G401 (cell line): Measurements from ENCODE around the gene SND1. TPM values are rescaled to one million over a fixed set of nuclear protein-coding genes. Genes with fewer than 3 reads are reported as not detected.
A peak's percentile ranks its signal among the peaks of the same experiment; 100 is the strongest.
"Not testable (repeated sequence)": the region's sequence is repeated elsewhere in the genome, so short reads cannot be mapped to it uniquely, and the experiment has no call there.

ENCODE experiments used
- DNase-seq: peaks from one replicate; pipeline ENCODE4 v3.0.0-alpha.2; 2015; ENCODE audit warnings: low spot score
- in situ Hi-C: cut with HindIII; loops from 2 replicates; pipeline ENCODE4 v1.10.0; 2016; ENCODE audit warnings: low sequenced_read_pairs, mixed read lengths
- total RNA-seq: library from RNA; depleted of rRNA; stranded (reverse); fragments of >200 nt; shearing (Covaris generic); gene quantifications from 2 replicates; pipeline ENCODE4 v1.2.3, GENCODE V29; 2014

SND1 gene
- total RNA-seq, 1 experiment from 2014 or later: 98.0 TPM

DNA sequence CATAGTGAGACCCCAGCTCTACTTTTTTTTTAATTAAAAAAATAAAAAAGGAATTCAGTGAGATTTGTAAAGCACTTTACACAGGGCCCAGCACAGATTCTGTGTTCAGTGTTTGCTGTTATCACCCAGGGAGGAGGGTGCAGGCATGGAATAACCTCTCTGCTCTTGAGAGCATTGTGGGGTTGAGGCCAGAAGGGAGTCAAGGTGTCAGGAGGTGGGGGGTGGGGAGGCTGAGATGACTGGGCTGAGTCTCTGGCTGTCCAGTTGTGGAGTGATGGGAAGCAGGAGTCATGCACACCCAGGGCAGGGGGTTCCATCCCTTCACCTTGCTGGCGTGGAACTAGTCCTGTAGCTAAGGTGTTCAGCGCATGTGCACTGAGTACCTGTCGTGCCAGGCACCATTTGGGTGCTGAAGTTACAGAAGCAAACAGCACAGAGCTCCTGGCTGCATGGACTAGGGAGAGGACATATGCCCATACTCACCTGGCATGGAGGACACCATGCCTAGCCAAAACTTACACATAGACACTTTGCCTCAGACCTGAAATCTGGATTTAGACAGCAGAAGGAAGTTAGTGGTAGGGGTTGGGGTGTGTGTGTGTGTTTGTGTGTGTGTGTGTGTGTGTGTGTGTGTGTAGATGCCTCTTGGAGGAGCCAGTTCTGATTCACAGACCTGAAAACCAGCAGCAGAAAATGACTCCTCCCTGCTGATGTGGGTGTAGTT is 448.4 kb downstream of the SND1 start:
- in situ Hi-C loops: no loop called here
- no peak for DNase-seq

DNA sequence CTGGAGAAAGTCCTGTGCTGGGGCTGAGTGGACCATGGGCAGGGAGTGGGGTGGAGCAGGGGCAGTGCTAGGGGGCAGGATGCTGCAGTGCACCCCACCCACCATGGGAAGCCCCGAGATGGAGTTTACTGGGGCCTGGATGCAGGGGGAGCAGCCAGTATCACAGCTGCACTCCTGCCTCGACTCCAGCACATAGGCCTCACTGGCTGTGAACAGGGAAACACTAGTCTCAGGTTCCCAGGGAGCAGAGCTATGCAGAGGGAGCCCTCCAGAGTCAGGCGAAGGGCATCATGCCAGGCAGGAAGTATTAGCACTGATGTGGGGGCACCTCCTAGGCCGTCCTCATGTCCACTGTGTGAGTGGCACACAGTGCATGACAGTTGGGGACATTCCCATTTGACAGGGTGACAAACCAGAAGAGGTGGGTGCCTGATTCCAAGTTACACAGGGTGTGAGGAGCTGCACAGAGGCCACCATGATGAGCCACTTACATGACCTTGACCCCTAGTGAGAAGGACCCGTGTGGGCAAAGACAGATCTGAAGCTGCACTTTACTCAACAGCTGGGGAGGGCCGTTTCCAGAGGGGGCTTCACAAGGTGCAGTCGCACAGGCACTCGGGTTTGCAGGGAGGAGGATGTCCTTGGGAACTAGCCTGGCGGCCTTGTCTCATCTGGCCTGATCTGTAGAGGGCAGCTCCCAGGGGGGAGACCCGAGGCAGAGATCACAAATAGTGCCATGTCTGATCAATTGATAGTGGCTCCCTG is 449.1 kb downstream of the SND1 start:
- DNase-seq: no peak
- in situ Hi-C loops: no loop called here

DNA sequence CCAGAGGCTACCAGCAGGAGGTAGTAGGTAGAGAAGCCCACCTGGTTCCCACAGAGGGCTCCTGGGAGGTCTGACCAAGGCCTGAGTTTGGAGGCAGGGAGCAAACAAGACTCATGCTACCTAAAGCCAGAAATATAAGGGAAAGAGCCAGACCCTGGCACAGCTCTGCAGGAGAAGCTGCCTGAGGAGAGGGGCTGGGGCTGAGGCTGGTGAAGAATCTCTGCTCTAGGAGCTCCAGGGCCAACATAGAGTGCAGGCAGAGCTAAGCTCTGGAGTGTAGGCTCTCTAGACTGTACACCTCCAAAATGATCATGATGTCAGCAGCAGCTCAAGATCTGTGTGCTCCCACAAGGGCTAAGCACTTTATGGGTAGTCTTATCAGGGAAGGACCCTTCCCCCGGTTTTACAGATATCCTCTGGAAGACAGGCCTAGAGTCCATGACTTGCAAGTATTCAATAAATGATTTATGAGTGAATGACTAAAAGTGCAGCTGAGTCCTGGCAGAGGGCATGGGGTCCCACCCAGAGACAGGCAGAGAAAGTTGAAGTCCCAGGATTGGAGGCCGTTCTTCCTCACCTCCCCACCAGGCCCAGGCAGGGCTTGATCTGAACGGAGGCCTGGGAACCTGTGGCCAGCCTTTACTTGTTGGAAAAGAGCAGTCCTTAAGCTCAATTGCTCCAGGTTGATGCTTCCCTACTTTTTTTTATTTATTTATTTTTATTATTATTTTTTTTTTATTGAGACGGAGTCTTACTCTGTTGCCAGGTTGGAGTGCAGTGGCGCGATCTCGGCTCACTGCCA is 450.7 kb downstream of the SND1 start:
- no peak for DNase-seq
- in situ Hi-C loops: no loop called here

DNA sequence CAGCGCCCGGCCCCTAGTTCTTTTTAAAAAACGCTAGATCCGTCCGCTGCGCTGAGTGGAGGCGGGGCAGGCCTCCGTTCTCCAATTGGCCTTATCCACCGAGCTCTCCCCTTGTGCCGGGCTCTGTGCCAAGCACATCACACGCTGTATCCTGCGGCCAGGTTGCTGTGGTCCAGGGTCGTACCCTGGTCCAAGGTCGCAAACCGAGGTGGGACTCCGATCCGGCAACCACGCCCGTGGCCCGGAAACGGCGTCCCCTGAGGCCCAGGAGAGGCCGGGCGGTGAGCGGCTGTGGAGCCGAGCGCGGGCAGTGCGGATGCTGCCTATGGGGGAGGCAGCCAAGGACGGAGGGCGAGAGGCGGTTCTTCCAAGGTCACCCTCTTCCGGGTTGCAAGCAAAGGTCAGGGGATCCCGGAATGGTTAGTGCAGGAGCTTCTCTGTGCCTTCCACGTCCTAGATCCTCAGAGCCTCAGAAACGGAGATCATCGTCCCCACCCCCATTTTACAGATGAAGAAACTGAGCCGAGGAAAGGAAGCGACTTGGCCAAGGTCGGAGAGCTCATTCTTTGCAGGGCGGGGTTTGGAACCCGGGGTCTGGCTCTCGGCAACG is 451.6 kb downstream of the SND1 start:
- in situ Hi-C loops: no loop called here
- DNase-seq: peak; percentile 76

DNA sequence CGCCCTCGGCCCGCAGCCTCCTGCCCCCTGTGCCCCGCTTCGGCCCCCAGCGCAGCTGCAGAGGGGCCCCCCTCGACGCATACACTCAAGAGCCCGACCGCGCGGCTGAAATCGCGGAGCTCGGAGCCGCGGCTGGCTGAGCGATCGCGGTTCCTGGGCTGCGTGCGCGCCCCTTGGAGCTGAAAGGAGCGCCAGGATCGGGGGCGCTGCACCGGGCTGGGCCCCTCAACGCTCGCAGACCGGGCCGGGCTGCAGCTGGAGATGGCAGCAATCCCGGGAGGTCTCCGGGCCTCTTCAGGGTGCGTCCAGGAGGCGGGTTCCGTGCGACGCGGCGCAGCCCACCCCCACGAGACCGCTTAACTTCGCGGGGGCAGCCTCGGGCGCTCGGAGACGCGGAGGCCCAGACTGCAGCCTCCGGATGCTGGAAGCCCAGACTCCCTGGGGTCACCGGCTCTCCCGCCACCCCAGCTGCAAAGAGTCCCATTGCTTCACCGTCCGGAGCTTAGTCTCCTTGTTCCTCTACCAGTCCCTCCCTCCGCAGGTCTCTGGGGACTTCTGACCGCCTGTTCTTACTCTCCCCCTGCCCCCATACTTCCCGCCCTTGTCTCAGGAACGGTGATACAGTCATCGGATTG is 452.2 kb downstream of the SND1 start:
- peak; percentile 37 for DNase-seq
- in situ Hi-C loops: no loop called here

DNA sequence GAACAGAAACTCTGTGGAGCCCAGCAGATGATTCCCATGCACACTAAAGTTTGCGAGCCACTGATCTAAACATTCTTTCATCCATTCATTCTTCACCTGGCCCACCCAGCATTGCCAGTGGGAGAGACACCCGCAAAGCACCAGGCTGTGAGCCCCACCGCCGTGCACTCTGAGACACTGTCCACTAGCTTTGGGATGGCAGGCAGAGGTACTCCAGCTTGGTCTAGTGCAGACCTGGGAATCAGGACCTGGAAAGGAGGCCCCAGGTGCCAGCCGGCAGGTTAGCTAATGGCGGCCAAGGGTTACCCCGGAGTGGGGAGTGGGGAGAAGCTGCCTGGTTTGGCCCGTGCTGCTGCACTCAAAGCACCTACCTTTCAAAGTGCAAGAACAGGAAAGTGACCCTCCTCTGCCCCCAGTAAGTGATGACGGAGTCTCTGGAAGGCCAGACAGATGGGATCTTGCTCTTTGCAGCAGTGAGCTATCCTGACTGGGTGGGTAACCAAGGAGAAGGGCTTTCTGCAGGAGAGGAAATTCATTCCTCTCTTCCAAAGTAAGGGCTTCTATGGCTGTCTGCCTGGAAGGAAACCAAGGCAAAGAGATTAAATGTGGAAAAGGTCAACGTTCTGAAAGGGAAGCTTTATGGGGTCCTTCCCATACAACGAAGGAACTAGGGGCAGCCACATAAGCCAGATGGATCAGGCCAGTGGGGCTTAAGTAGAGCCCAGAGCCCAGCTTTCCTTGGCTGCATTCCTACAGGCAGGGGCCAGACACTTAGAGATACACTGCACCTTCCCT is 453.4 kb downstream of the SND1 start:
- in situ Hi-C loops: no loop called here
- peak; percentile 26 for DNase-seq

DNA sequence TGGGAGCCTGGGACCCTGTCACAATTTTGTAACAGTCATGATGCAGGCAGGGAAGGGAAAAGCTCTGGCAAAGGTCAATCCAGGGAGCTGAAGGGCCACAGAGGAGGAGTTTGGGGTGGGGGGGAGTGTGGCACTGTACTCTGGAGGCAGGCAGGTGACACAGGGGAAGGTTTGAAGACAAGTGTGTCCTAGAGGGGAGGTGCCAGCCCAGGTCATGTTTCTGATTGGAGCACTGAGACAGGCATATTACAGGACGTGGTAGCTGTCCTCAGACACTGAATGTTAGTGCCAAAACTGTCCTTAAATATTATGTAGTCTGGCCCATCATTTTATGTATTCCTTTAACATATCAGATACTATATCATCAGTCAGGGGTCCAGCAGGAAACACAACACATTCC is 454.8 kb downstream of the SND1 start:
- no peak for DNase-seq
- in situ Hi-C loops: no loop called here

DNA sequence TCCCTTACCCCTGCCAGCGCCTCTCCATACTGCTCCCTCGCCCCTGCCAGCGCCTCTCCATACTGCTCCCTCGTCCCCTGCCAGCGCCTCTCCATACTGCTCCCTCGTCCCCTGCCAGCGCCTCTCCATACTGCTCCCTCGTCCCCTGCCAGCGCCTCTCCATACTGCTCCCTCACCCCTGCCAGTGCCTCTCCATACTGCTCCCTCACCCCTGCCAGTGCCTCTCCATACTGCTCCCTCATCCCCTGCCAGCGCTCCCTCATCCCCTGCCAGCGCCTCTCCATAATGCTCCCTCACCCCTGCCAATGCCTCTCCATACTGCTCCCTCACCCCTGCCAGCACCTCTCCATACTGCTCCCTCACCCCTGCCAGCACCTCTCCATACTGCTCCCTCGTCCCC is 455.5 kb downstream of the SND1 start:
- in situ Hi-C loops, DNase-seq: not testable (repeated sequence)

DNA sequence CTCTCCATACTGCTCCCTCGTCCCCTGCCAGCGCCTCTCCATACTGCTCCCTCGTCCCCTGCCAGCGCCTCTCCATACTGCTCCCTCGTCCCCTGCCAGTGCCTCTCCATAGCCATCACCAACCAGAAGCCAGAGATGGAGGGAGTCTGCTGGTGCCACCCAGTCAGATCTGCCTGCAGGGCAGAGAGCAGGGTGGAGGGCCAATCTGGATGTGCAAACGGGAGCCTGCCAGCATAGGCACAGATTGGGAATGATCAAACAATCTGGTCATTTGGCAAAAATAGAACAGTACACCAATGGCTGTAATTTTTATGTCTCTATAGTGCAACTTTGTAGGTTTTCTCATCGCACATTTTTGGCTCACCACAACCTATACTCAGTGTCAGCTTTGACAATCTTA is 456.1 kb downstream of the SND1 start:
- in situ Hi-C loops: no loop called here
- DNase-seq: peak; percentile 91

DNA sequence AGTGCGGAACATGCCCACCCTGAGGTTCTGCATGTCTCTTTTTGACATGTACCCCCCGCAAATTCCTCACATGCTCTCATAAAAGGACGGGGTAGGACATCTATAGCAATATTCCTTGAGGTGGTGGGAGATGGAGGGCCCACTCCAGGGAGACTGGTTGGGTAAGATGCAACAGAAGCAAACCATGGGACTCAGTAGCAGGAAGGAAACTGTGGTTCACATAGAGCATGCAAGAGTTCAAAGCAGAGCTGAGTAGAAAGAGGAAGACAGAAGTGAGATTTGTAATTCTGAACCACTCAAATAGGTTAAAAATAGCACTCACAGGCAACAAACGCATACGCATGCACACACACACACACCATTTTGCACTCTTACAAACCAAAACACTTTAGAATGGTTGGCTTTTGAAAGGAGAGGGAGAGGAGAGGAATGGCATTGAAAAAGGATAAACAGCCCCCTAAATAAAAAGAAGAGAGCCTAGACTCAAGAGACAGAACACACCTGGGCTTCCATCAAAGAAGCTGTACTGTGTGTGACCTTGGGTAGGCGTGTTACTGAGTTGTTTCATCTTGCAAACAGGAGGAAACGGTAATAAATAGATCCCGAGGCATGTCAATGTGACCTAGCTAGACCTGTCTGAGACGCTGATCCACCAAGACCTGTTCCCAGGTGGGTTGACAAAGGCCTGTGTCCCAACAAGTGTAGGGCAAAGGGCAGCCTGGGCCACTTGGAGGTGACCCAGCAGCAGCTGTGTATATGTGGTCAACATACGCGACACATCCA is 456.8 kb downstream of the SND1 start:
- in situ Hi-C loops: no loop called here

DNA sequence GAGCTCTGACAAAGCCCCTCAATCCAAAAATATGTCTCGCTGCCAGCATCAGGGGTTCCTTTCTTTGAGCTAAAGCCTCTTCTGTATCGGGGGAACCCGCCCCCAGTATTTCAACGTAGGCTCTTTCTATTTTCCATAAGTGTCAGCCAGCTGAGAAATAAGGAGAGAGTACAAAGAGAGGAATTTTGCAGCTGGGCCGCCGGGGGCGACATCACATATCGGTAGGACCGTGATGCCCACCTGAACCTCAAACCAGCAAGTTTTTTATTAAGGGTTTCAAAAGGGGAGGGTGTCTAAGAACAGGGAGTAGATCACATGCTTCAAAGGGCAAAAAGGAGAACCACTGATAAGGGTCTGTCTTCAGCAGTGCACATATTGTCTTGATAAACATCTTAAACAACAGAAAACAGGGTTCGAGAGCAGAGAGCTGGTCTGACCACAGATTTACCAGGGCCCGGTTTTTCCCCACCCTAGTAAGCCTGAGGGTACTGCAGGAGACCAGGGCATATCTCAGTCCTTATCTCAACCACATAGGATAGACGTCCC is 457.5 kb downstream of the SND1 start:
- DNase-seq, in situ Hi-C loops: not testable (repeated sequence)

More for the DNA sequence above, 456.8 kb downstream of the SND1 start:
- no peak for DNase-seq

DNA sequence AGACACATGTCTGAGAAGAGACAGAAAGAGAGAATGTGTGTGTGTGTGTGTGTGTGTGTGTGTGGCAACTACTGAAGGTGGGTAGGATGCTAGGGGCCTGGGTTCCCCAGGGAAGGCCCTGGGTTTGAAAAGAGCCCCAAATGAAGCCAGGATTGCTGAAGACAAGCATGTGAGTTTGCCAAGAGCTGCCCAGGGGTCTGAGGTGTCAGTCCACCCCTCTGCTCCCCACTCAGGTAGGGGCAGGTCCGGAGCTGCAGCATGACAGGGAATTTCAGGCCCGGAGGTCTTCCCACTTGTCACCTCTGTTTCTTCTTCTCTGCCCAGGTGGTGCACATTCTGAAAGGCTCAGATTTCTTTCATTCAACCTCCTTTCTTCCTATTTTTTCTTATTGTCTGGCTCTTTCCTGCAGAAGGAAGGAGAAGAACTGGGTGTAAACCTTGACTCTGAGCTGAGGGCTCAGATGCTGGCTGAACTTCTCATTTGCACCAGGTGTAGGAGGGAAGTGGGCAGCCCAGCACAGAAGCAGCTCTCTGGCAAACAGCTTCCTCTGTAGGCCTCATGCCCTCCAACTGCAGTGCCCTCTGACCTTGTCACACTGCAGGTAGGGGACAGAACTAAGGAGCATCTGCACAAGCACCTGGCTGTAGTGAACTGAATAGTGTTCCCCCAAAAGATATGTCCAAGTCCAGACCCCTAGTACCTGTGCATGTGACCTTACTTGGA is 458.8 kb downstream of the SND1 start:
- in situ Hi-C loops: no loop called here

DNA sequence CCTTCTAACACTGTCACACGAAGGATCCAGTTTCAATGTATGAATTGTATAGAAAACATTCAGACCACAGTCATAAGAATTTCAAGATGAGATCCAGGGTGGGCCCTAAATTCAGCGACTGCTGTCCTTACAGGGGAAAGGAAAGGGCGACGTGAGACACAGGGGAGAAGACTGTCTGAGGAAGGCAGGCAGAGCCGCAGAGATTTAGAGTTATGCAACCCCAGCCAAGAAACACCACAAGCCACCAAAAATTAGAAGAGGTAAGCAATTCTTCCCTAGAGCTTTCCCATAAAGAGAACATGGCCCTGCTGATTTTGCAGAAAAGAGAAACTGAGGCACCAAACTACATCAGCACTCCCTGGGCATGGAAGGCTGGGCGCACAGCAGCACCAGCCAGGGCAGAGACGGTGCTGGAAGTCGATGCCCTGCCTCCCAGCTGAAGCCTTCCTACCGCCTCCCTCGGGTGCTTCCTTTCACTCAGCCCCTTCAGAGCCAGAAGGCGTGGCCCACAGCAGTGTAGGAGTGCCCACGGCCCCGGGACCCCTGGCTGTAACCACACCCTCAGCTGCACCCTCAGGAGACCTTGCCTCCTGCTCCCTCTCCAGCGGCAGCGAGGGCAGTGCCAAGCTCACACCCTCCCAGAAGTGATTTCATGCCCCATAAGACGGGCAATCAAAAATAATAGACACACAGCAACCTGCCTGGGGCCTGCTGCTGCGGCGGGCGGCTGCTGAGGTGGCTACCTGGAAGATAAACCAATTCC is 460.2 kb downstream of the SND1 start:
- in situ Hi-C loops: no loop called here
- no peak for DNase-seq

More for the DNA sequence above, 458.8 kb downstream of the SND1 start:
- no peak for DNase-seq

DNA sequence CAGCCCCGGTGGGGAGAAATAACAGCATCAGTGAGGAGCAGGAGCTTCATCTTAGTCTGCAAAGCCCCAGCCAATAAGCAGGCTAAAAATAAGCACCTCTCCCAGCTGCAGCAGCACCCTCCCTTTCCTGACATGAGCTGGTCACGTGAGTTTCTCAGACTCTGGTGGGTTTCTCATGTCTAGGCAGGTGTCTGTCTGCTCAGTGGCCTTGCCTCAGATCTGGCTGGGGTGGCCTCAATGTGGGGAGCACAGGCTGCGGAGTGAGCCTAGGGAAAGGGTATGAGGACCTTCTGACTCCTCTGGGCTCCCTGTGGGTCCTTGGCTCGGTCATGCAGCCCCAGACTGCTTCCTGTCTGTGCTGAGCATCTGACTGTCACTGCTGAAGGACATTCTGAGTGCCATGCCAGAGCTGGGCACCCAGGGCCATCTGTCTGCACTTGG is 460.8 kb downstream of the SND1 start:
- peak; percentile 87 for DNase-seq
- in situ Hi-C loops: no loop called here

DNA sequence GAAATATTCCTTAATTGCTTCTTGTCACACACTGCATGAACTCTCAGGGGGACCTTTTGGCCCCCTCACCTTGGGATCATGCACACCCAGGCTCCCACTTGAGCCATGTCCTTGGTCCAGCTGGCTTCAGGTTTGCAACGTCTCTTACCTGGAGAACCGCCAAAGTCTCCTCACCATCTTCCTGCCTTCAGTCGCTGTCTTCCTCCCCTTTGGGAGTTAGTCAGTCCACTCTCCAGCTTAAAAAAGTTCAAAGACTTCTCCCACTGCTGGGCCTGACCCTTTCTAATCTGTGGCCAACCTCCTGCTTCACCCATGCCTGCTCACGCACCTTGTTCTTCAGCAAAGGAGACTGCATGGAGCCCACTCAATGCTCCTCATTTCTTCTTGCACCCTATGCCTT is 461.8 kb downstream of the SND1 start:
- DNase-seq: no peak
- in situ Hi-C loops: no loop called here

DNA sequence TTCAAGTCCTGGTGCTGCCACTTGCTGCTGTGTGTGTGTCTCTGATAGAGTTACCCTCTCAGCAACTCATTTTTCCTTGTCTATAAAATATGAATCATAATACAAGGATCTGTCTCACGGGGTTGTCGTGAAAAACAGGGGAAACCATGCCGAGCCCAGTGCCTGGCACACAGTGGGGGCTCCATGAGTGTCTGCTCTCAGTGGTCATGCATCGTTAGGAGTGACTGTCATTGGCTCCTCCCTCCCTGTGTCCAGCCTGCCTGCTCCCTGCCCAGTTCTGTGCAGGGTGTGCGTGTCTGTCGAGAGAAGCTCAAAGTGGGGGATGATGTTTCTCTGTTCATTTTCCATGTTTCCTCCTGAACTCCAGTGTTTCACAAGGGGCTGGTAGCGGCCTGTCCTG is 462.8 kb downstream of the SND1 start:
- in situ Hi-C loops: no loop called here
- no peak for DNase-seq
